Mesenchymal stem cell (in vitro differentiated cells and primary cell): ENCODE data around the gene KIF26B.

ENCODE experiments used
- DNase-seq: peaks from one replicate; pipeline ENCODE4 v3.0.0-alpha.2; 2013
- H2AFZ ChIP-seq: one replicate; pipeline ENCODE4 v1.6.1; 2013; ENCODE audit warnings: low read depth, mild to moderate bottlenecking, control low read depth, inconsistent platforms, low read length, moderate library complexity
- H2AK5ac ChIP-seq: 2 replicates; pipeline ENCODE4 v1.6.1; 2013; ENCODE audit warnings: low read length, moderate library complexity, mild to moderate bottlenecking, inconsistent platforms; ENCODE audit not compliant: severe bottlenecking
- H2BK120ac ChIP-seq: one replicate; pipeline ENCODE4 v1.6.1; 2013; ENCODE audit warnings: low read depth, mild to moderate bottlenecking, inconsistent platforms, low read length, moderate library complexity
- H2BK12ac ChIP-seq, 2 experiments: one replicate each; pipeline ENCODE4 v1.6.1; 2013; ENCODE audit warnings: inconsistent platforms in 2 of 2, low read length in 2 of 2, mild to moderate bottlenecking in 2 of 2, moderate library complexity in 2 of 2, control low read depth in 1 of 2
- H2BK15ac ChIP-seq: one replicate; pipeline ENCODE4 v1.6.1; 2013; ENCODE audit warnings: mild to moderate bottlenecking, low read depth, inconsistent platforms; ENCODE audit not compliant: poor library complexity, severe bottlenecking
- H2BK5ac ChIP-seq: 2 replicates; pipeline ENCODE4 v1.6.1; 2013; ENCODE audit warnings: low read depth, mild to moderate bottlenecking, low read length, control low read depth, inconsistent platforms; ENCODE audit not compliant: poor library complexity, severe bottlenecking
- H3K14ac ChIP-seq, 2 experiments: one replicate each; pipeline ENCODE4 v1.6.1; 2013; ENCODE audit warnings: inconsistent platforms in 2 of 2, low read length in 2 of 2, control low read depth in 1 of 2, mild to moderate bottlenecking in 1 of 2, moderate library complexity in 1 of 2
- H3K18ac ChIP-seq, 2 experiments: one replicate each; pipeline ENCODE4 v1.6.1; 2013; ENCODE audit warnings: inconsistent platforms in 2 of 2, low read length in 2 of 2, control low read depth in 1 of 2, low read depth in 1 of 2, mild to moderate bottlenecking in 1 of 2
- H3K23ac ChIP-seq, 2 experiments: one replicate each; pipeline ENCODE4 v1.6.1; 2013; ENCODE audit warnings: inconsistent platforms in 2 of 2, low read length in 2 of 2, mild to moderate bottlenecking in 2 of 2, moderate library complexity in 2 of 2, control low read depth in 1 of 2
- H3K27ac ChIP-seq: 2 replicates; pipeline ENCODE4 v1.5.1; 2013; ENCODE audit warnings: mild to moderate bottlenecking, moderate library complexity, low read length, control low read depth, inconsistent platforms; ENCODE audit not compliant: poor library complexity, severe bottlenecking
- H3K27me3 ChIP-seq, 2 experiments: 2 replicates each; pipeline versions ENCODE4 v1.6.1 to v1.7.0; 2013; ENCODE audit warnings: low read length in 2 of 2, mild to moderate bottlenecking in 2 of 2, moderate library complexity in 2 of 2, control low read depth in 1 of 2, inconsistent platforms in 1 of 2; ENCODE audit not compliant: control insufficient read depth in 1 of 2, insufficient read depth in 1 of 2
- H3K36me3 ChIP-seq, 2 experiments: 2 replicates each; pipeline versions ENCODE4 v1.6.1 to v1.7.0; 2013; ENCODE audit warnings: low read length in 2 of 2, control low read depth in 1 of 2, inconsistent platforms in 1 of 2, low read depth in 1 of 2, mild to moderate bottlenecking in 1 of 2; ENCODE audit not compliant: insufficient read depth in 2 of 2, control insufficient read depth in 1 of 2
- H3K4ac ChIP-seq, 2 experiments: one replicate each; pipeline ENCODE4 v1.6.1; 2013; ENCODE audit warnings: inconsistent platforms in 2 of 2, low read length in 2 of 2, mild to moderate bottlenecking in 2 of 2, moderate library complexity in 2 of 2, control low read depth in 1 of 2, low read depth in 1 of 2
- H3K4me1 ChIP-seq: 2 replicates; pipeline ENCODE4 v1.6.1; 2013; ENCODE audit warnings: low read depth, low read length, control low read depth; ENCODE audit not compliant: control insufficient read depth, insufficient read depth
- H3K4me2 ChIP-seq: 2 replicates; pipeline ENCODE4 v1.6.1; 2013; ENCODE audit warnings: low read length, mild to moderate bottlenecking, inconsistent platforms; ENCODE audit not compliant: poor library complexity, severe bottlenecking
- H3K4me3 ChIP-seq, 2 experiments: 2 replicates each; pipeline versions ENCODE4 v1.5.1 to v1.7.0; 2013; ENCODE audit warnings: low read length in 2 of 2, mild to moderate bottlenecking in 2 of 2, control low read depth in 1 of 2, low read depth in 1 of 2; ENCODE audit not compliant: insufficient read depth in 1 of 2
- H3K79me1 ChIP-seq: replicated peaks from 2 replicates; pipeline ENCODE4 v1.6.1; 2013; ENCODE audit warnings: mild to moderate bottlenecking, control low read depth, low read length, inconsistent platforms; ENCODE audit not compliant: poor library complexity, severe bottlenecking
- H3K9ac ChIP-seq: 2 replicates; pipeline ENCODE4 v1.7.0; 2013; ENCODE audit warnings: mild to moderate bottlenecking, low read length, moderate library complexity
- H3K9me3 ChIP-seq: 2 replicates; pipeline ENCODE4 v1.7.0; 2013; ENCODE audit warnings: mild to moderate bottlenecking, low read length; ENCODE audit not compliant: control insufficient read depth
- H4K8ac ChIP-seq: one replicate; pipeline ENCODE4 v1.6.1; 2013; ENCODE audit warnings: inconsistent platforms, mild to moderate bottlenecking, low read length, moderate library complexity
- H4K91ac ChIP-seq: one replicate; pipeline ENCODE4 v1.6.1; 2013; ENCODE audit warnings: mild to moderate bottlenecking, low read length, inconsistent platforms
- WGBS: methylation state at CpG from one replicate; pipeline ENCODE4 v1.1.7; 2013; ENCODE audit warnings: mixed read lengths; 5-methylcytosine and 5-hydroxymethylcytosine counted together

KIF26B gene

GRCh38 chr1:245407983-245408382 lies 253.2 kb downstream of the KIF26B start:
- H2AK5ac ChIP-seq: no peak overlapping the region
- H3K23ac ChIP-seq: no peak overlapping the region
- 100% methylated on average over 1 of the region's 2 CpGs for WGBS
- H2BK120ac ChIP-seq: no peak overlapping the region
- H2AFZ ChIP-seq: no peak overlapping the region
- H2BK15ac ChIP-seq: no peak overlapping the region
- H2BK12ac ChIP-seq: no peak overlapping the region
- no peak overlapping the region for H3K4ac ChIP-seq
- no peak overlapping the region for H3K18ac ChIP-seq
- no peak overlapping the region for H3K4me2 ChIP-seq
- no peak overlapping the region for H4K8ac ChIP-seq
- no peaks in the 10 kb centered on the region for H3K9me3 ChIP-seq
- H4K91ac ChIP-seq: no peak overlapping the region
- H3K14ac ChIP-seq: no peak overlapping the region
- DNase-seq: no peak
- H3K27ac ChIP-seq: no peak overlapping the region
- no peaks in the 10 kb centered on the region for H3K79me1 ChIP-seq
- no peak overlapping the region for H2BK5ac ChIP-seq
- no peaks in the 10 kb centered on the region for H3K36me3 ChIP-seq
- peaks cover 7% of the 10 kb centered on the region for H3K4me1 ChIP-seq
- peaks cover 0 to 5% of the 10 kb centered on the region in 2 experiments for H3K27me3 ChIP-seq
- H3K4me3 ChIP-seq: no peak overlapping the region
- no peak overlapping the region for H3K9ac ChIP-seq

DNA sequence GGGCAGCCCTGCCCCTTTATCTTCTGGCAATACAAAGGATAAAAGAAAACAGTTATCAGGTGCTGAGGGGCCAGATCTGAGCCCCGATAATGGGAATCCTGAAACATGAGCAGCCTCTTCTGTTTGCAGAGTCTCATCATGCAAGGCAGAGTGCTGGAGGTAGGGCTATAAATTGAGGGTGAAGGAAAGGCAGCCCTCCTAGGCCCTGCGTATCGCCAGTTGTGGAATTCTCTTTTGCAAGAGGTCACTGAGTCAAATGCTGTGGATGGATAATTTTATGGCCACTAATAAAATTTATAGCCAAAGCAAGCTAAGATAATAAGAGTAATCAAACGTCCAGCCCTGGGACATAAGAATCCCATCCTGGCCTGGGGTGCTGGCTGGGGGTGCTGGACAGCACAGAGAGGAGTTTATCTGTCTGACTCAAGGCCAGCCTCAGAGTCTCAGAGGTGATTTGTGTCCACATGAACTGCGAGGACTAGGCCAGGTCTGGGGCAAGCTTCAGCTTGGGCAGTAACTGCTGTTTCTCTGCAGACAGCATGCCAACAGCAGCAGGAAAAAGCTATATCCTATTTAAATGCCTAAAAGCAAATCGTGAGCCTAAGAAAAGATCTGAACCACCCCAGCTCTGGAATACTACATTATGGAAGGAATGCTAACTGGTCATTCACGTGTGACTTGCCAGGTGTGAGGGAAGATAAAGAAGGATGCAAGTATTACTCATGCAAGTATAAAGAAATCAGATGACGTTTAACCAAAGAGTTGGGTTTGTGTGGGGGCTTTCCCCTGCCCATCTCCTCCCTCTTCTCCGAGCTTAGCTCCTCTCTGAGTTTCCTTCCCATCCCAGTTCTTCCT lies 254.8 kb downstream of the KIF26B start:
- Histone ChIP-seq H3K23ac (no peak overlapping the region), H2AFZ (no peak overlapping the region), H3K9me3 (no peaks in the 10 kb centered on the region), H4K8ac (no peak overlapping the region), H2BK120ac (no peak overlapping the region), H3K9ac (no peak overlapping the region), H3K27me3 (peaks cover 0 to 5% of the 10 kb centered on the region in 2 experiments), H4K91ac (no peak overlapping the region), H3K4ac (no peak overlapping the region), H3K4me1 (peaks cover 7% of the 10 kb centered on the region), H2BK5ac (no peak overlapping the region), H3K18ac (peak overlapping the region in 1 of 2 experiments; percentile 14), H3K27ac (no peak overlapping the region), H3K36me3 (no peaks in the 10 kb centered on the region), H3K4me2 (no peak overlapping the region), H3K4me3 (no peak overlapping the region), H3K14ac (no peak overlapping the region), H2BK15ac (no peak overlapping the region), H3K79me1 (no peaks in the 10 kb centered on the region), H2BK12ac (no peak overlapping the region), H2AK5ac (no peak overlapping the region)
- 63% methylated on average over 6 of the region's 9 CpGs for WGBS
- DNase-seq: no peak

GRCh38 chr1:245411245-245412036 lies 256.7 kb downstream of the KIF26B start:
- peaks cover 7% of the 10 kb centered on the region for H3K4me1 ChIP-seq
- no peak overlapping the region for H3K23ac ChIP-seq
- H3K27ac ChIP-seq: no peak overlapping the region
- H3K14ac ChIP-seq: no peak overlapping the region
- peak overlapping the region; percentile 0 to 94 for H3K18ac ChIP-seq
- H3K9ac ChIP-seq: no peak overlapping the region
- H3K4me3 ChIP-seq: no peak overlapping the region
- H2BK120ac ChIP-seq: no peak overlapping the region
- no peaks in the 10 kb centered on the region for H3K9me3 ChIP-seq
- H2BK5ac ChIP-seq: no peak overlapping the region
- H4K91ac ChIP-seq: no peak overlapping the region
- no peak overlapping the region for H3K4me2 ChIP-seq
- peak overlapping the region; percentile 35 for H4K8ac ChIP-seq
- H2BK12ac ChIP-seq: peak overlapping the region in 1 of 2 experiments; percentile 33
- 59% methylated on average over 7 of the region's 14 CpGs for WGBS
- no peaks in the 10 kb centered on the region for H3K79me1 ChIP-seq
- H3K4ac ChIP-seq: peak overlapping the region in 1 of 2 experiments; percentile 93
- H2AK5ac ChIP-seq: no peak overlapping the region
- H2BK15ac ChIP-seq: no peak overlapping the region
- peak; percentile 76 for DNase-seq
- peak overlapping the region; percentile 8 for H2AFZ ChIP-seq
- H3K27me3 ChIP-seq: no peaks in the 10 kb centered on the region
- H3K36me3 ChIP-seq: no peaks in the 10 kb centered on the region

DNA sequence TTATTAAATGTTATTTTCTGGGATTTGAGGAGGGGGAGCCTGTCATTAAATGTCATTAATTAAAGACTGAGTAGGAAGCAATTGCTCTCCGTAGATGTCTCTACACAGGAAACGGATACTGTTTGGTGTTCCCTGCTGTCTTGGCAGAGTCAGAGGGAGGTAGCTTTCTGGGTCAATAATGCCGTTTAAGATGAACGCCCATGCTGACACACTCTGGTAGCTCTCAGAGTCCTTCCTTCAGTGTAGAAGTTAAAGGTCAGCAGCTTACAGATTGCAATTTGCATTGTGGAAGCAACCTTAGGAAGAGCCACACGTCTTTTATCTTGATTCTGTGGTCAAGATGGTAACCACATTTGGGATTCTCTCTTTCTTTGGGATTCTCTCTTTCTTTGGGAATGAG lies 257.5 kb downstream of the KIF26B start:
- no peak overlapping the region for H3K18ac ChIP-seq
- H2BK15ac ChIP-seq: no peak overlapping the region
- 11% methylated on average over 5 of the region's 5 CpGs for WGBS
- H3K9me3 ChIP-seq: no peaks in the 10 kb centered on the region
- peak; percentile 36 for DNase-seq
- H3K4me2 ChIP-seq: no peak overlapping the region
- no peak overlapping the region for H3K27ac ChIP-seq
- no peak overlapping the region for H3K23ac ChIP-seq
- no peak overlapping the region for H2BK5ac ChIP-seq
- H3K4ac ChIP-seq: no peak overlapping the region
- H2BK12ac ChIP-seq: no peak overlapping the region
- H4K8ac ChIP-seq: no peak overlapping the region
- H3K36me3 ChIP-seq: no peaks in the 10 kb centered on the region
- no peak overlapping the region for H3K4me3 ChIP-seq
- H3K79me1 ChIP-seq: no peaks in the 10 kb centered on the region
- H4K91ac ChIP-seq: no peak overlapping the region
- H2AK5ac ChIP-seq: no peak overlapping the region
- H3K9ac ChIP-seq: no peak overlapping the region
- peaks cover 7% of the 10 kb centered on the region for H3K4me1 ChIP-seq
- no peaks in the 10 kb centered on the region for H3K27me3 ChIP-seq
- H2AFZ ChIP-seq: no peak overlapping the region
- no peak overlapping the region for H3K14ac ChIP-seq
- H2BK120ac ChIP-seq: no peak overlapping the region
